IMR-90 (cell line): ENCODE measurements around the gene CASK. TPM values are rescaled to one million over a fixed set of nuclear protein-coding genes. Genes with fewer than 3 reads are reported as not detected.

ENCODE experiments used
- ATAC-seq: fragments of 200-7000 bp; cut with Tn5 transposase; 2 replicates; pipeline ENCODE4 v1.9.1; 2020; ENCODE audit warnings: low read depth, mild to moderate bottlenecking, moderate library complexity
- BruUV-seq: library from RNA; stranded (reverse); fragments of 400-500 nt; replicated peaks from 2 replicates; lab custom pipeline; 2021; lab: Mats Ljungman, UMichigan
- CTCF ChIA-PET: fragments of 300-600 bp; formaldehyde crosslinking; extraction: SDS; loops from one replicate; lab custom pipeline; 2021; ENCODE audit warnings: antibody characterized with exemption; lab: Yijun Ruan, JAX
- POLR2A ChIA-PET: fragments of 300-600 bp; sonication (Branson Sonifier 250); formaldehyde crosslinking; loops from one replicate; lab custom pipeline; 2022; ENCODE audit warnings: antibody characterized with exemption; ENCODE audit not compliant: unreplicated experiment; lab: Charles Lee
- DNase-seq: peaks from one replicate; pipeline ENCODE4 v3.0.0; 2013
- H2AFZ ChIP-seq: replicated peaks from 2 replicates; pipeline ENCODE3; 2013; ENCODE audit warnings: low read length, mild to moderate bottlenecking; ENCODE audit not compliant: poor library complexity
- H2AK5ac ChIP-seq: 2 replicates; pipeline ENCODE4 v1.6.1; 2013; ENCODE audit warnings: low read depth, low read length, inconsistent platforms
- H2AK9ac ChIP-seq: replicated peaks from 2 replicates; pipeline ENCODE3; 2013; ENCODE audit warnings: mild to moderate bottlenecking, low read depth, low read length, moderate library complexity; ENCODE audit not compliant: poor library complexity
- H2BK120ac ChIP-seq: 2 replicates; pipeline ENCODE4 v1.6.1; 2013; ENCODE audit warnings: low read depth, low read length, inconsistent platforms
- H2BK15ac ChIP-seq: 3 replicates; pipeline ENCODE4 v1.6.1; 2013; ENCODE audit warnings: low read depth, low read length, inconsistent platforms
- H2BK20ac ChIP-seq: 2 replicates; pipeline ENCODE4 v1.6.1; 2013; ENCODE audit warnings: low read depth, mild to moderate bottlenecking, inconsistent platforms, low read length, moderate library complexity
- H2BK5ac ChIP-seq: 2 replicates; pipeline ENCODE4 v1.6.1; 2013; ENCODE audit warnings: mild to moderate bottlenecking, low read depth, low read length, inconsistent platforms; ENCODE audit not compliant: poor library complexity, severe bottlenecking
- H3K14ac ChIP-seq: replicated peaks from 2 replicates; pipeline ENCODE4 v1.6.1; 2013; ENCODE audit warnings: low read depth, low read length, inconsistent platforms
- H3K18ac ChIP-seq: 2 replicates; pipeline ENCODE4 v1.6.1; 2013; ENCODE audit warnings: low read depth, low read length, control low read depth
- H3K23ac ChIP-seq: 2 replicates; pipeline ENCODE4 v1.6.1; 2013; ENCODE audit warnings: low read depth, low read length, inconsistent platforms
- H3K27ac ChIP-seq: 2 replicates; pipeline ENCODE4 v1.5.1; 2013; ENCODE audit warnings: mild to moderate bottlenecking, control low read depth, low read length; ENCODE audit not compliant: insufficient read depth
- H3K27me3 ChIP-seq: 2 replicates; pipeline ENCODE4 v1.6.1; 2013; ENCODE audit warnings: low read length; ENCODE audit not compliant: control insufficient read depth, insufficient read depth
- H3K36me3 ChIP-seq: 2 replicates; pipeline ENCODE4 v1.6.1; 2013; ENCODE audit warnings: low read length, mixed read lengths; ENCODE audit not compliant: control insufficient read depth, insufficient read depth
- H3K4ac ChIP-seq: 2 replicates; pipeline ENCODE4 v1.6.1; 2013; ENCODE audit warnings: low read depth, low read length, inconsistent platforms
- H3K4me1 ChIP-seq: 2 replicates; pipeline ENCODE4 v1.6.1; 2013; ENCODE audit warnings: low read length, mixed read lengths; ENCODE audit not compliant: control insufficient read depth, insufficient read depth
- H3K4me2 ChIP-seq: 2 replicates; pipeline ENCODE4 v1.6.1; 2013; ENCODE audit warnings: low read depth, mild to moderate bottlenecking, control low read depth, low read length, moderate library complexity
- H3K4me3 ChIP-seq: 2 replicates; pipeline ENCODE4 v1.5.1; 2013; ENCODE audit warnings: low read depth, mild to moderate bottlenecking, control low read depth, low read length, moderate library complexity; ENCODE audit not compliant: insufficient read depth
- H3K56ac ChIP-seq: 2 replicates; pipeline ENCODE4 v1.6.1; 2013; ENCODE audit warnings: low read length, inconsistent platforms; ENCODE audit not compliant: insufficient read depth; ENCODE audit errors: extremely low read depth
- H3K79me1 ChIP-seq, 2 experiments: 2 replicates each; pipeline ENCODE4 v1.6.1; 2013; ENCODE audit warnings: low read length in 2 of 2, inconsistent platforms in 1 of 2, low read depth in 1 of 2
- H3K9ac ChIP-seq: 2 replicates; pipeline ENCODE4 v1.6.1; 2013; ENCODE audit warnings: low read depth, low read length, control low read depth
- H3K9me1 ChIP-seq: 2 replicates; pipeline ENCODE4 v1.6.1; 2013; ENCODE audit warnings: low read length, inconsistent platforms; ENCODE audit not compliant: insufficient read depth
- H3K9me3 ChIP-seq: 2 replicates; pipeline ENCODE4 v1.6.1; 2013; ENCODE audit warnings: low read length; ENCODE audit not compliant: control insufficient read depth, insufficient read depth
- H4K20me1 ChIP-seq: 2 replicates; pipeline ENCODE4 v1.6.1; 2013; ENCODE audit warnings: low read length, inconsistent platforms; ENCODE audit not compliant: insufficient read depth
- H4K5ac ChIP-seq: 2 replicates; pipeline ENCODE4 v1.6.1; 2013; ENCODE audit warnings: mild to moderate bottlenecking, low read depth, low read length, control low read depth
- H4K8ac ChIP-seq, 2 experiments: 2 replicates each; pipeline ENCODE4 v1.6.1; 2013; ENCODE audit warnings: low read depth in 2 of 2, low read length in 2 of 2, control low read depth in 1 of 2, inconsistent platforms in 1 of 2
- H4K91ac ChIP-seq: 2 replicates; pipeline ENCODE4 v1.6.1; 2013; ENCODE audit warnings: low read depth, low read length, inconsistent platforms; ENCODE audit not compliant: insufficient read depth
- BHLHE40 ChIP-seq: fragments of 150-350 bp; IDR thresholded peaks from 2 replicates; pipeline ENCODE4 v1.6.1; 2016; ENCODE audit warnings: mild to moderate bottlenecking, low read depth, low read length
- CHD1 ChIP-seq: IDR thresholded peaks from 2 replicates; pipeline ENCODE4 v1.6.1; 2012; ENCODE audit warnings: low read depth, low read length, improper control_type of control experiment
- FOS ChIP-seq: fragments of 150-350 bp; IDR thresholded peaks from 2 replicates; pipeline ENCODE4 v1.6.1; 2016; ENCODE audit warnings: low read depth, low read length
- MAZ ChIP-seq: IDR thresholded peaks from 2 replicates; pipeline ENCODE4 v1.6.1; 2012; ENCODE audit warnings: low read depth, mild to moderate bottlenecking, low read length, improper control_type of control experiment, moderate library complexity, borderline replicate concordance
- MXI1 ChIP-seq: IDR thresholded peaks from 2 replicates; pipeline ENCODE4 v1.6.1; 2012; ENCODE audit warnings: low read depth, mild to moderate bottlenecking, low read length, moderate library complexity, borderline replicate concordance
- NFE2L2 ChIP-seq: fragments of 150-350 bp; IDR thresholded peaks from 2 replicates; pipeline ENCODE4 v1.6.1; 2016; ENCODE audit warnings: low read depth, mild to moderate bottlenecking, low read length
- WGBS, 2 experiments: methylation state at CpG; one replicate each; pipeline versions ENCODE4 v1.1.5 to v1.1.7; 2013; ENCODE audit warnings: missing lambda C conversion rate in 2 of 2; ENCODE audit not compliant: insufficient read length in 1 of 2; ENCODE audit errors: extremely low coverage in 2 of 2; 5-methylcytosine and 5-hydroxymethylcytosine counted together
- dilution Hi-C: fragments of 300-500 bp; cut with HindIII; formaldehyde crosslinking; loops from one replicate; pipeline ENCODE4 v1.14.3; 2018; ENCODE audit warnings: low sequenced_read_pairs; ENCODE audit not compliant: unreplicated experiment
- in situ Hi-C: fragments of 300-500 bp; cut with MboI; formaldehyde crosslinking; loops from 3 replicates; pipeline ENCODE4 v1.14.3; 2019; ENCODE audit warnings: low sequenced_read_pairs, inconsistent platforms, mixed read lengths
- intact Hi-C: fragments of 100-400 bp; cut with micrococcal nuclease; formaldehyde crosslinking; loops from 2 replicates; pipeline ENCODE4 v1.10.0; 2022
- polyA plus RNA-seq, 3 experiments: library from polyadenylated mRNA; depleted of rRNA; stranded (reverse); fragments of >200 nt; gene quantifications; 2 replicates each; pipeline ENCODE4 v1.2.3, GENCODE V29; 2012; ENCODE audit warnings: low replicate concordance in 1 of 3
- total RNA-seq: library from RNA; depleted of rRNA; stranded (reverse); fragments of >200 nt; gene quantifications from 2 replicates; pipeline ENCODE4 v1.2.3, GENCODE V29; 2012
- TF ChIP-seq, protein P1 (sequence below): fragments of 150-350 bp; IDR thresholded peaks from 2 replicates; pipeline ENCODE4 v1.6.1; 2016; ENCODE audit warnings: low read depth, mild to moderate bottlenecking, low read length, moderate library complexity, borderline replicate concordance
- TF ChIP-seq, protein P2 (sequence below): fragments of 150-350 bp; IDR thresholded peaks from 2 replicates; pipeline ENCODE4 v1.6.1; 2017; ENCODE audit warnings: mild to moderate bottlenecking, antibody characterized with exemption, low read length, low read depth
- TF ChIP-seq, protein P3 (sequence below): conservative IDR thresholded peaks from 2 replicates; pipeline ENCODE4 v1.5.1; 2012; ENCODE audit warnings: mild to moderate bottlenecking, low read depth, low read length, improper control_type of control experiment

Gene CASK
- total and polyA plus RNA-seq, 2 of the 4 experiments (the other 2 are of a cell fraction), result 9.4 to 17.7 TPM

DNA sequence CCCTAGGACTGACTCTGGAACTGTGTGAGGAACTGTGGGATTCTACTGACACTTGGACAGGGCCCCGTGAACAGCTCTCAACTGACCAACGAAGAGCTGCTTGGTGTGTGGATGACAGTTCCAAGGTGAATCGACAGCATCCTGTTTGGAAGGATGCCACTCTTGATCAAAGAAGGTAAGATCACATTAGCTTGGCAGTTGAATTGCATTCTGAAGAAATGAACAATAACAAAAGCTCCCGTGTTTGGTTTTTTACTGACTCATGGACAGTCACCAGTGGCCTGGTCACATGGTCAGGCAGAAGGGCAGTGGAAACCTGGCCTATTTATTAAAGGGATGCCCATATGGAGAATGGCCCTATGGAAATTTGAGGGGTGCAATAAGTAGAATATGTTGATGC is 267.7 kb downstream of the CASK start:
- POLR2A ChIA-PET, result no interaction called here
- Histone ChIP-seq H3K4me2 (no peak overlapping the region), H4K8ac (no peak overlapping the region), H3K27me3 (no peaks in the 10 kb centered on the region), H3K18ac (no peak overlapping the region), H3K56ac (no peak overlapping the region), H3K9ac (no peak overlapping the region), H2BK5ac (no peak overlapping the region), H3K4me1 (peaks cover 2% of the 10 kb centered on the region), H4K91ac (no peak overlapping the region), H4K5ac (no peak overlapping the region), H3K4ac (no peak overlapping the region), H2BK20ac (no peak overlapping the region), H3K36me3 (peaks cover 10% of the 10 kb centered on the region; the same call in 1 of the 2 replicates), H3K79me1 (no peaks in the 10 kb centered on the region), H2AFZ (no peak overlapping the region), H3K23ac (no peak overlapping the region), H2AK9ac (no peak overlapping the region), H3K14ac (no peak overlapping the region), H2BK15ac (no peak overlapping the region), H3K27ac (no peak overlapping the region), H4K20me1 (no peaks in the 10 kb centered on the region), H3K9me1 (peaks cover 5% of the 10 kb centered on the region; the same call in 1 of the 2 replicates), H3K4me3 (no peak overlapping the region), H2AK5ac (no peak overlapping the region), H2BK120ac (no peak overlapping the region), H3K9me3 (no peaks in the 10 kb centered on the region)
- BruUV-seq, result no TSS peak
- no peak for TF ChIP-seq CHD1
- TF ChIP-seq, protein P1, sequence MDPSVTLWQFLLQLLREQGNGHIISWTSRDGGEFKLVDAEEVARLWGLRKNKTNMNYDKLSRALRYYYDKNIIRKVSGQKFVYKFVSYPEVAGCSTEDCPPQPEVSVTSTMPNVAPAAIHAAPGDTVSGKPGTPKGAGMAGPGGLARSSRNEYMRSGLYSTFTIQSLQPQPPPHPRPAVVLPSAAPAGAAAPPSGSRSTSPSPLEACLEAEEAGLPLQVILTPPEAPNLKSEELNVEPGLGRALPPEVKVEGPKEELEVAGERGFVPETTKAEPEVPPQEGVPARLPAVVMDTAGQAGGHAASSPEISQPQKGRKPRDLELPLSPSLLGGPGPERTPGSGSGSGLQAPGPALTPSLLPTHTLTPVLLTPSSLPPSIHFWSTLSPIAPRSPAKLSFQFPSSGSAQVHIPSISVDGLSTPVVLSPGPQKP, result no peak
- no peak for TF ChIP-seq MAZ
- TF ChIP-seq, protein P2, sequence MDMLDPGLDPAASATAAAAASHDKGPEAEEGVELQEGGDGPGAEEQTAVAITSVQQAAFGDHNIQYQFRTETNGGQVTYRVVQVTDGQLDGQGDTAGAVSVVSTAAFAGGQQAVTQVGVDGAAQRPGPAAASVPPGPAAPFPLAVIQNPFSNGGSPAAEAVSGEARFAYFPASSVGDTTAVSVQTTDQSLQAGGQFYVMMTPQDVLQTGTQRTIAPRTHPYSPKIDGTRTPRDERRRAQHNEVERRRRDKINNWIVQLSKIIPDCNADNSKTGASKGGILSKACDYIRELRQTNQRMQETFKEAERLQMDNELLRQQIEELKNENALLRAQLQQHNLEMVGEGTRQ, result peak; percentile 71
- 0 out of 2 replicates have a peak, but pooled peaks have one; percentile 4 for TF ChIP-seq FOS
- no peak for TF ChIP-seq BHLHE40
- no peak for TF ChIP-seq MXI1
- no peak for TF ChIP-seq NFE2L2
- TF ChIP-seq, protein P3, sequence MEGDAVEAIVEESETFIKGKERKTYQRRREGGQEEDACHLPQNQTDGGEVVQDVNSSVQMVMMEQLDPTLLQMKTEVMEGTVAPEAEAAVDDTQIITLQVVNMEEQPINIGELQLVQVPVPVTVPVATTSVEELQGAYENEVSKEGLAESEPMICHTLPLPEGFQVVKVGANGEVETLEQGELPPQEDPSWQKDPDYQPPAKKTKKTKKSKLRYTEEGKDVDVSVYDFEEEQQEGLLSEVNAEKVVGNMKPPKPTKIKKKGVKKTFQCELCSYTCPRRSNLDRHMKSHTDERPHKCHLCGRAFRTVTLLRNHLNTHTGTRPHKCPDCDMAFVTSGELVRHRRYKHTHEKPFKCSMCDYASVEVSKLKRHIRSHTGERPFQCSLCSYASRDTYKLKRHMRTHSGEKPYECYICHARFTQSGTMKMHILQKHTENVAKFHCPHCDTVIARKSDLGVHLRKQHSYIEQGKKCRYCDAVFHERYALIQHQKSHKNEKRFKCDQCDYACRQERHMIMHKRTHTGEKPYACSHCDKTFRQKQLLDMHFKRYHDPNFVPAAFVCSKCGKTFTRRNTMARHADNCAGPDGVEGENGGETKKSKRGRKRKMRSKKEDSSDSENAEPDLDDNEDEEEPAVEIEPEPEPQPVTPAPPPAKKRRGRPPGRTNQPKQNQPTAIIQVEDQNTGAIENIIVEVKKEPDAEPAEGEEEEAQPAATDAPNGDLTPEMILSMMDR, result no peak
- 60% methylated on average over 2 of the region's 4 CpGs; no CpG with 5 or more reads in 1 of the 2 experiments for WGBS, 2 experiments
- CTCF ChIA-PET, result interaction anchor here (0.5 to 0.6 kb wide), 2 partner anchors 16 to 1614 kb away, joined by 3 read pairs; no protein-coding TSS in a partner anchor
- intact Hi-C loops, result no loop called here
- DNase-seq (peak; percentile 61), ATAC-seq (0 out of 2 replicates have a peak, but pooled peaks have one; percentile 37)
- in situ Hi-C loops, result no loop called here
- dilution Hi-C loops, result no loop called here
